Non-pigmented ciliary epithelial cell (primary cell): ENCODE measurements around the gene CHCHD6.
"Not testable (repeated sequence)": the region's sequence is repeated elsewhere in the genome, so short reads cannot be mapped to it uniquely, and the experiment has no call there.

ENCODE experiments used
- DNase-seq: peaks from one replicate; pipeline ENCODE4 v3.0.0-alpha.2; 2010; ENCODE audit warnings: low read depth

The CHCHD6 gene

DNA sequence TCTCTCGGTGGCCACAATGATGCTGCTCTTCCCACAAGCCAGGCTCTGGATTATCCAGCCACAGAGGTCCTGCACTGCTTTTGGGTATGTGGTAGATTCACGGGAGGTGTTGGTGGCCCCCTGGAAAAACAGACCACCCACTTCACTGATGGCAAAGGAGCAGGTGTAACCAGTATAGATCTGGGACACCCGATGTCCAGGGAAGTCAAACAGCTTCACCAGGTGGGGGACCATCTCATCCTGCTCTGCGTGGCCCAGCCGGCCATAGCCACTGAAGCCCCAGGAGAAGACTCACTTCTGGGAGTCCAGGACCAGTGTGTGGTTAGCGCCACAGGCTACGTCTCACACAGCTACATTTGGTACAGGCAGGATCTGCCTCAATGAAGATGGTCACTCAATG is 62.6 kb downstream of the CHCHD6 start:
- DNase-seq = no peak

DNA sequence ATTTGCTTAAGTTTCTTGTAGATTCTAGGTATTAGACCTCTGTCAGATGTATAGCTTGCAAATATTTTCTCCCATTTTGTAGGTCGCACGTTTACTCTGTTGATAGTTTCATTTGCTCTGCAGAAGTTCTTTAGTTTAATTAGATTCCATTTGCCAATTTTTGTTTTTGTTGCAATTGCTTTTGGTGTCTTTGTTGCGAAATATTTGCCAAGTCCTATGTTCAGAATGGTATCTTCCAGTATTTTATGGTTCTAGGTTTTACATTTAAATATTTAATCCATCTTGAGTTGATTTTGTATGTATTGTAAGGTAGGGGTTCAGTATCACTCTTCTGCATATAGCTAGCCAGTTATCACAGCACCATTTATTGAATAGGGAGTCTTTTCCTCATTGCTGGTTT is 64.9 kb downstream of the CHCHD6 start:
- no peak for DNase-seq

DNA sequence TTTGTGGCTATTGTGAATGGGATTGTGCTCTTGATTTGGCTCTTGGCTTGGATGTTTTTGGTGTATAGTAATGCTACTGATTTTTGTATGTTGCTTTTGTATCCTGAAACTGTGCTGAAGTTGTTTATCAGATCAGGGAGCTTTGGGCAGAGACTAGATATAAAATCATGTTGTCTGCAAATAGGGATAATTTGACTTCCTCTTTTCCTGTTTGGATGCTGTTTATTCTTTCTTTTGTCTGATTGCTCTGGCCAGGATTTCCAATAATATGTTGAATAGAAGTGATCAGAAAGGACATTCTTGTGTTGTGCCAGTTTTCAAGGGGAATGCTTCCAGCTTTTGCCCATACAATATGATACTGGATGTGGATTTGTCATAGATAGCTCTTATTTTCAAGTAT is 66.1 kb downstream of the CHCHD6 start:
- no peak for DNase-seq

DNA sequence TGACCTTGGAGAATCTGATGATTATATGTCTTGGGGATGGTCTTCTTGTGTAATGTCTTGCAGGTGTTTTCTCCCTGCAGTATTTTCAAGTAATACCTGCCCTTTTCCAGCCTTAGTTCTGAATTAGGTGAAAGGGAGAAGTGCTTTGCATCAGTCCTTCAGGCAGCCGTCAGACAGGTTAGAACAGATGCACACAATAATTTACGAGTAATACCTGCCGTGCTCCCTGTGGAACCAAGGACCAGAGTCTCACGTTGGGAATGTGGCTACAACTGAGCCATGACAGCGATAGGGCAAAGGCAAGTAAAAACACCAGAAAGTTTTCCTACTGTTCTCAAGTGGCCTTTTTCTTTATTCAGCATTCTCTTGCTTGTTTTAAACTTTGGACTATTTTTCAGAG is 69.1 kb downstream of the CHCHD6 start:
- no peak for DNase-seq

DNA sequence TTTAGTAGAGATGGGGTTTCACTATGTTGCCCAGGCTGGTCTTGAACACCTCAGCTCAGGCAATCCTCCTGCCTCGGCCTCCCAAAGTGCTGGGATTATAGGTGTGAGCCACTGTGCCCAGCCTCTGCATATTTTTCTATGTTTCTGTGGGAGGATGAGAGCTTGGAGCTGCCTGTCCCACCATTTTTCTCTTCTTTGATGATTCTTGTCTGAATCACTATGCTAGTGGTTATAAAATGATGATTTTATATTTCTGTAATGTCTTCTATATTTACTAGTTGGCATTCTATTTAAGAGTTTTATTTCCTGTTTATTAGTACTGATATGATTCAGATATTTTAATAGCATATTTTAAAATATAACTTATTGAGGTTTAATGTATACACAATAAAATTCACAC is 69.7 kb downstream of the CHCHD6 start:
- DNase-seq = no peak

DNA sequence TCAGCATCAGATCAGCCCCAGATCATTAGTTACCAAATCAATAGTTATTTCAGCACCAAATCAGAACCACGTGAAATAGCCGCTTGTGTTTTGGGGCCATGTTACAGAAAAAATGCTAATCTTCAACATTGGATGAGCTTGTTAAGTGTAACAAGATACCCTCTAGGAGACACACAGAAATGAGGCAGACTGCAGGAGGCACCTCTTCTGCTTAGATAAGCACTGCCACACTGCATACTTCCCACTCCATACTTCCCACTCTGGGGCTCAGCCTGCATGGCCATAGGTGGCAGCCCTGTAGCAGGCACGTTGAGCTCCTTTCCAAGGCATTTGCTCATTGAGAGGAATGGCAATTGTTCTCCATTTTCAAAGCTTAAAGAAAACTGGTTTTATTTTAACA is 73.3 kb downstream of the CHCHD6 start:
- DNase-seq = no peak

DNA sequence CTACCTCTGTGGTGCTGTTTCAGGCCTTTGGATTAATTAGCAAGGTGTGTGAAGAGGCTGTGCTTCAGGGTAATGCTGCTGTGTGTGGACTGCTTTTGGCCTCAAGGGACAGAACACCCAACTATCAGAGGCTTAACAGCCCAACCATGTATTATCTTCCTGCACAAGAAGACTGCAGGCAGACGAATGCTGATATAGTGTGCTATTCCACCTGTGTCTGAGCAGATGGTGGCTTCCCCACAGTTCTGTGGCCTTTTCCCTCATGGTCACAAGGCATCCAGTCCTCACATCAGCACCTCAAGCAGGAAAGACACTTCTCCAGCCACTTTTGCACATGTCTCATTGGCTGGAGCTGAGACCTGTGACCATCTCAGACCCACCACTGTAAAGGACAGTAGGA is 76.6 kb downstream of the CHCHD6 start:
- DNase-seq = no peak

DNA sequence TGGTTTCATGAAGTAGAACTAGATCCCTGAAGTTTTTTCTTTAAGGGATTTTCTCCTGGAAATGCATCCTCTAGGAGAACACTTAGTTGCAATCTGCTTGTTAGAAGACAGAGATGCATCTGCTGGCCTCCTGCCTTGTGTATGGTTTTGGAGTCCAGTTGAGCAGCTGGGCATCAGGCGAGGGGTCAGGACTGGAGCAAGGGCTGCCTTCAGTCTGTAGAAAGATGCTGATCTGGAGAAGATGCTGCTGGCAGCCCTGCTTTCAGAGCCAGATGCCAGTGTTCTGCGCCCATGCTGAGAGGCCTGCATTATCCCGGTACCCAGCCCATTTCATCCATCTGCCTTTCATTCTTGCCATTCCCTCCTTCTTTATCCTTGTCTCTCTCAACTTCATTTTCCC is 77.4 kb downstream of the CHCHD6 start:
- no peak for DNase-seq

DNA sequence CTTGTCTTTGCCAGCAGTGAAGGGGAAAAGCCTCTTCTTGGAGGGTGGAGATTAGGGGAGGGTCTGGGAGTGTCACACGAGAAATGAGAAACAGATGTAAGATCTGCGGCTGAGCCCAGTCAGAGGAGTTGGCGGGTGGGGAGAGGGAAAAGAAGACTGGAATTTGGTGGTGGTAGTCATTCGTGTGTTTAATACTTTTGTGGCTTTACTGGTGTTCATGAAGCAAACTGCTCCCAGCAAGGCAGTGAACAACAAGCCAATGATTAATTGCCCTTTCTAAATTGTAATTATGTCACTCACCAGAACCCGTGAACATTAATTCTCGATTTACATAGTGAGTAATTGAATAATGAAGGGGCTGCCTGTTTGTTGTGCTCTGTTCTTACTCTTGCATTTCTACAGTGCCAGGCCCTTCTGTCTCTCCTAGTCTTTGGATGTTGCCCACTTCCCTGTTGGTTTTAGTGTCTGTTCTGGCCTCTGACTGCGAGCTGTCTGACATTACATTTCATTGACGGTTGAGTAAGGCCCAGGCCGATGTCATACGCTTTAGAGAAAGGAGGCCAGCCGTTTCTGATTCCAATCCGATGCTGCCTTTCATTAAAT is 78.0 kb downstream of the CHCHD6 start:
- no peak for DNase-seq

DNA sequence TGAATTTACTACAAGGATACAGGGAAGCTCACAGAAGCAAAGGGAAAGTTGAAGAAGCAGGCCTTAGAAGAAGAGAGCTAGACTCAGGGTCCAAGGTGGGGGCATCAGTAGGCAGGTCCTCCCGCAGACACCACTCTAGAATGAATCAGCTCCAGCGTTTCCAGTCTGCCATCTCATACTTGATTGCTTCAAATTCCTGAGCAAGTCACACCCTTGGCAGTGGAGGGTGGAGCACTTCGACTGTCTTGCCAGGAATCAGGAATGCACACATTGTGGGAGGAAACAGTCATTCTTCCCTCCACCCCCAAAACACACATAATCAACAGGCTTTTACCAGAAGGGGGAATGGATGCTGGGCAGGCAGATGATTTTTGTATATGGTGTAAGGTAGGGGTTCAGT is 78.5 kb downstream of the CHCHD6 start:
- DNase-seq = peak; percentile 68

DNA sequence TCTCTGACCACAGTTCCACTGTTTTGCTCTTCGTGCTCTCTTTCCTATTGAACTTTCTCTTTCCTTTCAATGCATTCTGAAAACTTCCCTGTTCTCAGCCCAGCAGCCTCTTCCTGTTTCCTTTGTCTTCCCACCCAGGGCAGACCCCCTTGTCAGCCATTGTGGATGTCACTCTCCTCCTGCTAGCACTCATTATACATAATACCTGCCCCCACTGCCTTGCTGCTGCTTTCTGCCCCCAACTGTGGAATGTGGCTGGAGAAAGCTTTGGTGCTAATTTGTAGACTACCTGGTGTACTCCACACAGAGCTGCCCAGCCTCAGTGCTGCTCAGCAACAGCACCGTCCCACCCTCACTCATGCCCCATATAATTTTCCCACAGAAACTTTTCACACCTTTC is 80.2 kb downstream of the CHCHD6 start:
- no peak for DNase-seq

DNA sequence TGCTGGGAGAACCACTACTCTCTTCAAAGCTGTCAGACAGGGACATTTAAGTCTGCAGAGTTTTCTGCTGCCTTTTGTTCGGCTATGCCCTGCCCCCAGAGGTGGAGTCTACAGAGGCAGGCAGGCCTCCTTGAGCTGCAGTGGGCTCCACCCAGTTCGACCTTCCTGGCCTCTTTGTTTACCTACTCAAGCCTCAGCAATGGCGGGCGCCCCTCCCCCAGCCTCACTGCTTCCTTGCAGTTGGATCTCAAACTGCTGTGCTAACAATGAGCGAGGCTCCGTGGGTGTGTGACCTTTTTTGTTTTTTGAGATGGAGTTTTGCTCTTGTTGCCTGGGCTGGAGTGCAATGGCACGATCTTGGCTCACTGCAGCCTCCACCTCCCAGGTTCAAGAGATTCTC is 87.3 kb downstream of the CHCHD6 start:
- not testable (repeated sequence) for DNase-seq

DNA sequence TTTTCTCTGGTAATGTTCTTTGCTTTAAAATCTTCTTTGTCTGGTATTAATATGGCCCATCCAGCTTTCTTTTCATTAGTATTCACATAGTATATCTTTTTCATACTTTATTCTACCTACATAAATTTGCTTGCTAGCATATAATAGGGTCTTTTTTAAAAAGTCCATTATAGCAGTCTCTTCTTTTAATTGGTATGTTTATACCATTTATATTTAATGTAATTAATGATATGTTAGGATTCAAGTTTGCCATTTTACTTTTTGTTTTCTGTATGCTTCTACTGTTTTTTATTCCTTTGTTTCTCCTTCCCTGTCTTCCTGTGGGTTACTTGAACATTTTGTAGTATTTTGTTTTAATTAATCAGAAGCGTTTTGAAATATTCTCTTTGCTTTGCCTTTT is 89.0 kb downstream of the CHCHD6 start:
- no peak for DNase-seq

DNA sequence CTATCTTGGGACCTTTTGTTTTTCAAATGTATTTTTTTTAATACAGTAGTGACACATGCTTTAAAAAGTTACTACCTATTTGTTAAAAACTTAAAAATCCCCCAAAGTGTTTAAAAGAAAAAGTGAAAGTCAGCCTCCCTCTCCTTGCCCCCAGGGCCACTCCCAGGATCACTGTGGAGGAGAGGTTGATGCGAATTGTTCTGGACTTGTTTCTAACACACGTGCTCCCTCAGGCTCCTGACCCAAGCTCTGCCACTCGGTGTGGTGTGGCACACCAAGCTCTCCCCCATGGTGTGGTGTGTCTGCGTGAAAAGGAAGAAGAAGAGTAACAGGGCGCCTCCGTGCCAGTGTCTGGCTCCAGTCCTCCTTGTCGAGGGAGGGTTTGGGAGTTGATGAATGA is 93.5 kb downstream of the CHCHD6 start:
- no peak for DNase-seq

DNA sequence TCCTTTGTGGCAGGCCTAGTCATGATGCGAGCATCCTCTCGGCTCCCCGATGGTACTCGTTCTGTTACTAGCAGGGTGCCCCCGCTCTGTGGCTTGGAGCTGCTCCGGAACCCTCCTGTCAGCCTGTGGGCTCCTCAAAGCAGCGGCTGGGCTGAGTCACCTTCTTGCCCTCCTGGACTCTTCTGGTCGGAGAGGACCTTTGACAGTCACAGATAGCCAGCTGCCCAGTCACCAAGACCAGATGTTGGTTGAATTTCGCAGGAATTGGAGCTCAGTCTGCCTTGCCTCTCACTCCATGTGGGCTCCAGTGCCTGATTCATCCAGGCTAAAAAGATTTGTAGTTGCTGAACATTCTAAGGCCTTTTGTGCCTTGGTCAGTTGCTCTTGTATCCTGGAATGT is 94.5 kb downstream of the CHCHD6 start:
- DNase-seq = no peak

DNA sequence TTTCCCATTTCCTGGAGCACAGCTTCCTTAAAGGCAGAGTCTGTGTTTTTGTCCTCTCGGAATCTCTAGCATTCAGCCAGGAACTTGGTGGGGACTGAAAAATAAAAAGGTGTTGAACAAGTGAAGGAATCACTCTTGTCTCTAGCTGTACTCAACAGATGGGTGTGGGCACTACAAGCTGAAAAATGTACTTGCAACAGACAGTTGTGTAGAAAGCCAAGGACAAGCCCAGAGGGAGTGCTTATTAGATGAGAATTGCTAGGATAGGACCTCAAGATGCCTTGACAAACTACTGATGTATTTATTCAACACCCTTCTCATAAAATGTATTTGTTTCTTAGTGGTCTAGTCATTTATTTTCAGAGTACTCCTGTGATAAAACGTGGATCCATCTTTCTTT is 95.1 kb downstream of the CHCHD6 start:
- no peak for DNase-seq

DNA sequence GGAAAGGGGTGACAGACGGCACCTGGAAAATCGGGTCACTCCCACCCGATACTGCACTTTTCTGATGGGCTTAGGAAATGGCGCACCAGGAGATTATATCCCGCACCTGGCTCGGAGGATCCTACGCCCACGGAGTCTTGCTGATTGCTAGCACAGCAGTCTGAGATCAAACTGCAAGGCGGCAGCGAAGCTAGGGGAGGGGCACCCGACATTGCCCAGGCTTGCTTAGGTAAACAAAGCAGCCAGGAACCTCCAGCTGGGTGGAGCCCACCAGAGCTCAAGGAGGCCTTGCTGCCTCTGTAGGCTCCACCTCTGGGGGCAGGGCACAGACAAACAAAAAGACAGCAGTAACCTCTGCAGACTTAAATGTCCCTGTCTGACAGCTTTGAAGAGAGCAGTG is 97.3 kb downstream of the CHCHD6 start:
- not testable (repeated sequence) for DNase-seq

DNA sequence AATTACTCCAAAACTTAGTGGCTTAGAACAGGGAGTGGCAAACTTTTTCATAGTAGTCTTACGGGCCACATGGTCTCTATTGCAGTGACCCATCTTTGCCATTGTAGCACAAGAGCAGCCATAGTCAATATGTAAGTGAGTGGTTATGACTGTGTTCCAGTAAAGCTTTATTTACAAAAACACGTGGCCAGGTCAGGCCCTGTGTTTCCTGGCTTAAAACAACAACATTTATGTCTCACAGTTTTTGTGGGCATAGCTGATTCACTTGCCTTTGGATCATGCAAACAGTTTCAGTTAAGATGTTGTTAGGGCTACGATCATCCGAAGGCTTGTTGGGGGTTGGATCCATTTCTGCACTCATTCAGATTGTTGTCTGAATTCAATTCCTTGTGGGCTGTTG is 103.8 kb downstream of the CHCHD6 start:
- DNase-seq = no peak

DNA sequence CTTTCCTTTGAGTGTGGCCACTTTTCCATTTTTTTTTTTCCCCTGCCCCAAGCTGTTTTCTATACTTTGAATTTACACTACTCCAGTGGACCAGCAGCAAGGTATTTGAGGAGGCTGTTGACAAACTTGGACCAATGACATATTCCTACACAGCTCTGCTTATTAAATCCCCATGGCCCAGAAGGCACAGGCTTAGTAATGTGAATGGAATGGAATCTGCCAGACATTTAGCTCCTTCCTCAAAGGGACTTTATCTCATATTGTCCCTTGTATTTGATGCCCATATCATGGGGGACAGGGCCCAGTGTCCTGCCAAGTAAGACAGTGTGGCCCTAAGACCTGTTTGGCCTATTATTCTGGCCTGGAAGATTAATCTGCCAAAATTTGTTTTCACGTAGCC is 107.5 kb downstream of the CHCHD6 start:
- DNase-seq = no peak

DNA sequence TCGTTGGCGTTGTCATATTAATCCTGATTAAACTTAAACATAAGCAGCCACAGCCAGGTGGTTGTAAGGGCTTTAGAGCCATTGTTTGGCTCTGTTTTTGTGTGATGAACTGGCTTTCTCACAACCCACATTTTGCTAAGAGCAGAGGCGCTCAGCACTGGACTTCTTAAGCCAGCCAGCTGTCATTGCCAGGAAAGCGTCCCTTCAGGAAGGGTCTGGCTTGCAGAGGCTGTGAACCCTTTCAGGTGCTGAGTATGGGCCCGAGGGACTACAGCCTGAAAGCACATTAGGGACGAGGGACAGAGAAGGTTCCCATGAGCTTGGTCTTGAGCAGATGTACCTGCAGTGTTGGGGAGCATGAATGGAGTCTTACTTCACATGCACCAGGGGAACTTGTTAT is 112.3 kb downstream of the CHCHD6 start:
- DNase-seq = no peak

DNA sequence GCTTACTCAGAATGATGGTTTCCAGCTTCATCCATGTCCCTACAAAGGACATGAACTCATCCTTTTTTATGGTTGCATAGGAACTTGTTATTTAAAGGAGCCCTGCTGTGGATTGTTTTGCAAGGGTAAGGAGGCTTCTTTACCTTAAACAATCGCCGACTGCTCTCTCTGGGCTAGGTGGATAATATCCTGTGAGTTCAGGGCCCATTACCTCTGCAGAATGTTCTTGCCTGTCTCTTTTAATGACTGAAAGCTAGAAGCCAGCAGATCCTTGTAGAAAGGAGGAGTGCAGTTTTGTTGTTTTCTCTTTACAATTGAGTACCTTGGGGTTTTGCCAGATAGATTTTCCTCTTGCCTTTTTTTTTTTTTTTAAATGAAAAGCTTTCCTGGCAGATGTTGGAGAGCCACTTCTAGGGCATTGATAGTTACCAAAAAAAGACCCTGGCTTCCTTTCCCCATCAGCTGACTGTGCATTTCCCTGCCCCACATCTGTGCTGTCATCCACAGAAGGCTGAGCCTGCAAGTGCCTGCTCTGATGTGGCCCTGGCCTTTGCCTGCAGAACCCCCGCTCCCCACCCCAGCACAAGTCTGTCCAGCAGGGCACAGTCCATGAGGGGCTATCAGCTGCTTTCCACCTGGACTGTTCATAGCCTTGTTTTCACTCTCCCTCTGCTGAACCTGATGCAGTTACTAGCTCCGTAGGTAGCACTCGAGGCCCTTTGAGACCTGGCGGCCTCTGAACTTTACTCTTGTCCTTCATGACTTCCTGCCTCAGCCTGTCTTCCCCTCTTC is 113.1 kb downstream of the CHCHD6 start:
- no peak for DNase-seq

DNA sequence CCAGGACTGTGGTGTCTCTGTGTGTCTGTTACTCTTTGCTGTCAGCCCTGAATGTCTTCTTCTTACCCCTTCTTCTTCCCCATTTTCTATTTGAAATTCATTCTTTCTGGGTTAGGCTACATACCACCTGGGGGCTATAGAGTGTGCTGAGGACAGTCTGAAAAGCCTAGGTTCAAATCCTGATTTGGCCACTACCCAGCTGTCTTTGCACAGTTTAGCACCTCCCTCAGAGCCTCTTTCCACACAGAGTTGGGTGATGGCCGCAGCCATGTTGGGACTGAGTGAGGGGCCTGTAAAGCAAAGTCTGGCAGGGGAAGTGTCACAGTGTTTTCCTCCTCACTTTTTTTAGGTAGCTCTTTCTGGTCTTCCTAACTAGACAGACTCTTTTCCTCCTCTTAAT is 113.7 kb downstream of the CHCHD6 start:
- DNase-seq = no peak

DNA sequence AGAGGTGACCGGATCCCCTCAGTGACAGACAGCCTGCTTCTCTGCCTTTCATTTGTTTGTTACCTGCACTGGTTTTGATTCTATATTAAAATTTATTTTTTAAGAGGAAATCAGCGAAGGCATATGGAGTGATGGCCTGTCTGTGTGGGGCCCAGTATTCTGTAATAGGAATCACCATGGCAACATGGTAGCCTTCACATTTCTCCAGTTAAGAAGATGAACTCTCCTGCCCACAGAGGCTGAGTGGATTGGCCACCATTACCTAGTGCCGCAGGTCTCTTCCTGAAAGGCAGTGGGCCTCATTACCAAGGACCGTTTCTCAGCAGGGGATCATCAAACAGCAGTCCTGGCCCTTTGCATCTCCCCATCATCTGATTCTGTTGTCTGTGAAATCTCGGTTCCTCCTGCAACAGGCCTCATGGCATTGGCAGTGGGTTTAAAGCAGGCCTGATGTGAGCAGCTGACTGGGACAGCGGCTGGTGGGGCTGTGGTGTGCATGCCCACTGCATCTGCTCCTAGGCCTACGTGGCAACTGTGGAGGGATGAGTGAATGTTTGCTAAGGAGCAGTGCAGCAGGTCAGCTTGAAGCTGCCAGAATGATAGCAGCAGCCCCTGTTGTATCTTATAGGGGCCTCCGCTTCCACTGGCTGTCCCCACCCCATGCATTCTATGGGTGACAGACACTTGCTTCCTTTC is 114.5 kb downstream of the CHCHD6 start:
- DNase-seq = no peak

DNA sequence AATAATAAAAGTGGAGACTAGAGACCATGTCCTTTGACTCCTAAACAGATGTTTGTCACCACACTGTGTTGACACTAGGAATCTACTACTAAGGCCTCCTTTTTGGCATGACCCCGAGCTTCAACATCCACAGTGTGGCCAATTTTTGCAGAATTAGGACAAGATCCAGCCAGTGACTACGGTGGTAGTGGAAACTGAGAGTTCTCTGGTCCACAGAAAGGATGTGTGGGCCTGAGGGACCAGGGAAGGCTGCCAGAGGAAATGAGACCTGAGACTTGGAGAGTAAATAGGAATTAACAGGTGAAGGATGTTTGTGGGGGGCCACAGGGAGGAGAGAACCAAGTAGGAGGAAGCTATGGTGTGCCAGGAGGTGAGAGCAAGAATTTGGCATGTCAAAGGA is 122.7 kb downstream of the CHCHD6 start:
- no peak for DNase-seq
